Ascending aorta (tissue), 2 donors: Measurements from ENCODE around the gene KCNK3. TPM values are rescaled to one million over a fixed set of nuclear protein-coding genes. Genes with fewer than 3 reads are reported as not detected.

Experiments
- DNase-seq, 2 donors: peaks; one replicate each; pipeline ENCODE4 v3.0.0-alpha.2; 2019; ENCODE audit warnings: low spot score in 2 of 2
- H3K27ac ChIP-seq, 2 donors: fragments of 200-600 bp; sonication (generic); one replicate each; pipeline ENCODE4 v1.5.1; 2016 to 2017; ENCODE audit warnings: mild to moderate bottlenecking in 1 of 2
- H3K27me3 ChIP-seq: fragments of 200-600 bp; sonication (generic); one replicate; pipeline ENCODE4 v1.5.1; 2017
- H3K36me3 ChIP-seq, 2 donors: fragments of 200-600 bp; sonication (generic); one replicate each; pipeline ENCODE4 v1.5.1; 2016
- H3K4me1 ChIP-seq, 2 donors: fragments of 200-600 bp; sonication (generic); one replicate each; pipeline ENCODE4 v1.5.1; 2016 to 2017; ENCODE audit warnings: mild to moderate bottlenecking in 1 of 2
- H3K4me3 ChIP-seq, 2 donors: fragments of 200-600 bp; sonication (generic); one replicate each; pipeline ENCODE4 v1.5.1; 2016 to 2017; ENCODE audit warnings: mild to moderate bottlenecking in 1 of 2
- H3K9me3 ChIP-seq, 2 donors: fragments of 200-600 bp; sonication (generic); one replicate each; pipeline ENCODE4 v1.5.1; 2016
- intact Hi-C: fragments of 100-400 bp; cut with DNase I; formaldehyde crosslinking; loops from one replicate; pipeline ENCODE4 v1.15.1; 2023
- total RNA-seq: library from RNA; depleted of rRNA; stranded (reverse); fragments of >200 nt; gene quantifications from one replicate; pipeline ENCODE4 v1.1.0, GENCODE V29; 2016
- TF ChIP-seq, protein P1 (sequence below), 3 experiments: fragments of 200-600 bp in 2 of 3; fragments of 450-650 bp in 1 of 3; sonication (generic) in 2 of 3; IDR thresholded peaks; one replicate each; pipeline ENCODE4 v1.5.1; 2016 to 2019; ENCODE audit warnings: antibody characterized with exemption in 3 of 3, mild to moderate bottlenecking in 1 of 3, moderate library complexity in 1 of 3

Gene KCNK3
- total RNA-seq, 1 donor from 2014 or later, result 7.2 TPM

DNA sequence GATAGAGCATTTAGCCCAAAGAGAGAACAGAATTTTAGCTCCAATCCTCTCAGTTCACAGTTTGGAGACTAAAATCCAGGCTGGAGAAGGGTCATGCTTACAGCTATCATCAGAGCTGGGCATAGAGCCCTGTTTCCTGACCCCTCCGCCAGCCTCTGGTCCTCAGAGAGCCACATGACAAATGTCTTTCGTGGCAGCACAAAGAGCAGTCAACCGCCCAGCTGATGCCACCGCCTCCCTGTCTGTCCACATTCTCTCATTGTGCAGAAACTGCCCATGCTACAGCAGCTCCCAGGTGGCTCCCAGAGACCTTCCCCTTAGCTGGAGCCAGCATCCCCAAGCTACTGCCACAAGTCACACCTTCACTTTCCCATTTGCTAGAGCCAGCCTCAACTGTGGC lies 7.6 kb downstream of the KCNK3 start:
- Histone ChIP-seq H3K4me3 (no peak overlapping the region), H3K27me3 (no peaks in the 10 kb centered on the region), H3K9me3 (no peaks in the 10 kb centered on the region), H3K27ac (no peak overlapping the region), H3K36me3 (no peaks in the 10 kb centered on the region), H3K4me1 (peaks cover 0 to 3% of the 10 kb centered on the region in 2 donors)
- intact Hi-C loops, result no loop called here
- DNase-seq, result no peak
- TF ChIP-seq, protein P1, sequence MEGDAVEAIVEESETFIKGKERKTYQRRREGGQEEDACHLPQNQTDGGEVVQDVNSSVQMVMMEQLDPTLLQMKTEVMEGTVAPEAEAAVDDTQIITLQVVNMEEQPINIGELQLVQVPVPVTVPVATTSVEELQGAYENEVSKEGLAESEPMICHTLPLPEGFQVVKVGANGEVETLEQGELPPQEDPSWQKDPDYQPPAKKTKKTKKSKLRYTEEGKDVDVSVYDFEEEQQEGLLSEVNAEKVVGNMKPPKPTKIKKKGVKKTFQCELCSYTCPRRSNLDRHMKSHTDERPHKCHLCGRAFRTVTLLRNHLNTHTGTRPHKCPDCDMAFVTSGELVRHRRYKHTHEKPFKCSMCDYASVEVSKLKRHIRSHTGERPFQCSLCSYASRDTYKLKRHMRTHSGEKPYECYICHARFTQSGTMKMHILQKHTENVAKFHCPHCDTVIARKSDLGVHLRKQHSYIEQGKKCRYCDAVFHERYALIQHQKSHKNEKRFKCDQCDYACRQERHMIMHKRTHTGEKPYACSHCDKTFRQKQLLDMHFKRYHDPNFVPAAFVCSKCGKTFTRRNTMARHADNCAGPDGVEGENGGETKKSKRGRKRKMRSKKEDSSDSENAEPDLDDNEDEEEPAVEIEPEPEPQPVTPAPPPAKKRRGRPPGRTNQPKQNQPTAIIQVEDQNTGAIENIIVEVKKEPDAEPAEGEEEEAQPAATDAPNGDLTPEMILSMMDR (IDR thresholded peaks at IDR 0.05), result no peak

DNA sequence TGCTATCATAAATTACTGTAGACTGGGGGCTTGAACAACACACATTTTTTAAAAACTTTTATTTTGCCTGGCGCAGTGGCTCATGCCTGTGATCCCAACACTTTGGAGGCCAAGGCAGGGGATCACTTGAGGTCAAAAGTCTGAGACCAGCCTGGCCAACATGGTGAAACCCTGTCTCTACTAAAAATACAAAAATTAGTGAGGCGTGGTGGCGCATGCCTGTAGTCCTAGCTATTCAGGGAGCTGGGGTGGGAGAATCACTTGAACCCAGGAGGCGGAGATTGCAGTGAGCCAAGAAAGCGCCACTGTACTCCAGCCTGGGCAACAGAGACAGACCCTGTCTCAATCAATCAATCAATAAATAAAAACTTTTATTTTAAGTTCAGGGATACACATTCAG lies 9.1 kb downstream of the KCNK3 start:
- peak overlapping the region in 1 of 2 donors; percentile 14 for H3K27ac ChIP-seq
- H3K27me3 ChIP-seq, result no peaks in the 10 kb centered on the region
- TF ChIP-seq, protein P1 (IDR thresholded peaks at IDR 0.05), result no peak
- no peak for DNase-seq
- H3K9me3 ChIP-seq, result no peaks in the 10 kb centered on the region
- intact Hi-C loops, result no loop called here
- H3K4me1 ChIP-seq, result peaks cover 0 to 3% of the 10 kb centered on the region in 2 donors
- H3K4me3 ChIP-seq, result no peak overlapping the region
- H3K36me3 ChIP-seq, result no peaks in the 10 kb centered on the region

DNA sequence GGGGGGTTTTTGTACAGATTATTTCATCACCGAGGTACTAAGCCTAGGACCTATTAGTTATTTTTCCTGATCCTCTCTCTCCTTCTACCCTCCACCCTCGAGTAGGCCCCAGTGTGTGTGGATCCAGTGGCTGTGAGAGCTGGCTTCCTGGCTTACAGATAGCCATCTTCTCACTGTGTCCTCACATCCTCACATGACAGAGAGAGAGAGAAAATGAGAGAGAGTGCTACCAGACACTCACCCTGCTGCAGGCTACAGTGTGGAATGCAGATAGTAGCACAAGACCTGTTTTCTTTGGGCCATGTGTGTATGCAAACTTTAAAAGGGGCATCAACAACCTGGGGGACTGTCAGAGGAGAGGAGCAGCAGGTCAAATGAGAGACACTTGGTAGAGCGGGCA lies 9.5 kb downstream of the KCNK3 start:
- TF ChIP-seq, protein P1 (IDR thresholded peaks at IDR 0.05), result no peak
- H3K4me3 ChIP-seq, result no peak overlapping the region
- DNase-seq, result no peak
- no peaks in the 10 kb centered on the region for H3K36me3 ChIP-seq
- intact Hi-C loops, result no loop called here
- H3K27ac ChIP-seq, result peak overlapping the region in 1 of 2 donors; percentile 14
- H3K27me3 ChIP-seq, result no peaks in the 10 kb centered on the region
- no peaks in the 10 kb centered on the region for H3K9me3 ChIP-seq
- peaks cover 0 to 3% of the 10 kb centered on the region in 2 donors for H3K4me1 ChIP-seq

DNA sequence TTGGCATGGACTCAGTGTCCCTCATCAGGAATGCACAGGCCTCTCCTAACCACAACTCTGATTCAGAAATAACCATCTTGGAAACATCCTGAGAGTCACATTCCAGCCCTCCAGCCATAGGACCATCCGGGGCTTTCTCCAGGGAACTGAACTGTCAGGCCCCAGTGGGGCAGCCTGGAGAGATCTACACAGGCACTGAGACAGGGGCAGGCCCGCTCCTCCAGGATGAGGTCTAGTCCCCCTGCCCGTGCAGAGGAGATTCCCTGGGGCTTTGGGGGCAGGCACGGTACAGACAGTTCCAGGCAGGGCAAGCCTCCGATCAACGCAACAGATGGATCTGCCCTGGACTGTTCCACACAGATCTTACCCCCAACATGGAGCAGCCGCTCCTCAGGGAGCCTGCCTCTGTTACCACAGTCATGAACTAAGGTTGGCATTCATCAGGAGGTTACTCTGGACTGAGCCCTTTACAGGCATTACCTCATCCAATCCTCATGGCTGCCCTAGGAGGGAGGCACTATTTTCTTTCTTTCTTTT lies 12.0 kb downstream of the KCNK3 start:
- intact Hi-C loops, result no loop called here
- TF ChIP-seq, protein P1 (IDR thresholded peaks at IDR 0.05), result no peak
- H3K9me3 ChIP-seq, result no peaks in the 10 kb centered on the region
- H3K36me3 ChIP-seq, result no peaks in the 10 kb centered on the region
- H3K4me3 ChIP-seq, result no peak overlapping the region
- DNase-seq, result no peak
- H3K27ac ChIP-seq, result peak overlapping the region in 1 of 2 donors; percentile 53
- peaks cover 0 to 7% of the 10 kb centered on the region in 2 donors for H3K4me1 ChIP-seq
- H3K27me3 ChIP-seq, result no peaks in the 10 kb centered on the region

DNA sequence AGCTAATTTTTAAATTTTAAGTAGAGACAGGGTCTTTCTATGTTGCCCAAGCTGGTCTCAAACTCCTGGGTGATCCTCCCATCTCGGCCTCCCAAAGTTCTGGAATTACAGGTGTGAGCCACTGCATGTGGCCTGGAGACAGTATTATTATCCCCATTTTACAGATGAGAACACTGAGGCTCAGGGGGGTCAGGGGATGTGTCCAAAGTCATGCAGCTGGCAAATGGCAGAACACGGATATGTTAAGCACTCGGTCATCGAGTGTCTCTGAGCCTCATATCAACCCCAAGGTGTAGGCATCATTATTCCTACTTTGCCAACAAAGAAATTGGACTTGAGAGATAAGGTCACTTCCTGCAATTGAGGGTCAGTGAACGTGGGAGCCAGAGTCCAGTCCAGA lies 12.6 kb downstream of the KCNK3 start:
- peak overlapping the region; percentile 35 to 53 for H3K27ac ChIP-seq
- H3K27me3 ChIP-seq, result no peaks in the 10 kb centered on the region
- TF ChIP-seq, protein P1 (IDR thresholded peaks at IDR 0.05), result no peak
- DNase-seq, result no peak
- H3K4me3 ChIP-seq, result no peak overlapping the region
- no peaks in the 10 kb centered on the region for H3K36me3 ChIP-seq
- no peaks in the 10 kb centered on the region for H3K9me3 ChIP-seq
- intact Hi-C loops, result no loop called here
- H3K4me1 ChIP-seq, result peaks cover 0 to 7% of the 10 kb centered on the region in 2 donors

DNA sequence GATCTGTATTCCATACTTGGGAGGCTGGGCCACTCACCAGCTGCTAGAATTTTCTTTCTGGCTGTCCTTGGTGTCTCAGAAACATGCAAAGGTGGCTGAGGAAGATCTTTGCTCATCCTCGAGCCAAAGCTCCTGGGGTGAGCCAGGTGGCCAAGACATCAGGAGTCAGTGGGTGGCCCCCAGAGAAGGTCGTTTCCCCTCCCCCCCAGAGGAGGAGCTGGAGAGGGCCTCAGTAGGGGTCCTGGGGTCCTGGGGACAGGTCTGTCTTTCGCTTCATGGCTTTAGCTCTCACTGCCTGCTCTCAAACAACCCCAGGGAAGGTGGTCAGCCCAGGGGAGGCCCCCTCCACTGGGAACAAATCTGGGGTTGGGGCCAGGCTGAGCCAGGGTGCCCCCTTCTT lies 13.6 kb downstream of the KCNK3 start:
- intact Hi-C loops, result no loop called here
- TF ChIP-seq, protein P1 (IDR thresholded peaks at IDR 0.05), result no peak
- Histone ChIP-seq H3K27me3 (no peaks in the 10 kb centered on the region), H3K9me3 (no peaks in the 10 kb centered on the region), H3K36me3 (no peaks in the 10 kb centered on the region), H3K4me3 (no peak overlapping the region), H3K27ac (peak overlapping the region; percentile 22 to 35), H3K4me1 (peaks cover 4 to 11% of the 10 kb centered on the region in 2 donors)
- no peak for DNase-seq
